ENCODE measurements around the gene TP53I3.

Gene TP53I3, protein sequence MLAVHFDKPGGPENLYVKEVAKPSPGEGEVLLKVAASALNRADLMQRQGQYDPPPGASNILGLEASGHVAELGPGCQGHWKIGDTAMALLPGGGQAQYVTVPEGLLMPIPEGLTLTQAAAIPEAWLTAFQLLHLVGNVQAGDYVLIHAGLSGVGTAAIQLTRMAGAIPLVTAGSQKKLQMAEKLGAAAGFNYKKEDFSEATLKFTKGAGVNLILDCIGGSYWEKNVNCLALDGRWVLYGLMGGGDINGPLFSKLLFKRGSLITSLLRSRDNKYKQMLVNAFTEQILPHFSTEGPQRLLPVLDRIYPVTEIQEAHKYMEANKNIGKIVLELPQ

DNA sequence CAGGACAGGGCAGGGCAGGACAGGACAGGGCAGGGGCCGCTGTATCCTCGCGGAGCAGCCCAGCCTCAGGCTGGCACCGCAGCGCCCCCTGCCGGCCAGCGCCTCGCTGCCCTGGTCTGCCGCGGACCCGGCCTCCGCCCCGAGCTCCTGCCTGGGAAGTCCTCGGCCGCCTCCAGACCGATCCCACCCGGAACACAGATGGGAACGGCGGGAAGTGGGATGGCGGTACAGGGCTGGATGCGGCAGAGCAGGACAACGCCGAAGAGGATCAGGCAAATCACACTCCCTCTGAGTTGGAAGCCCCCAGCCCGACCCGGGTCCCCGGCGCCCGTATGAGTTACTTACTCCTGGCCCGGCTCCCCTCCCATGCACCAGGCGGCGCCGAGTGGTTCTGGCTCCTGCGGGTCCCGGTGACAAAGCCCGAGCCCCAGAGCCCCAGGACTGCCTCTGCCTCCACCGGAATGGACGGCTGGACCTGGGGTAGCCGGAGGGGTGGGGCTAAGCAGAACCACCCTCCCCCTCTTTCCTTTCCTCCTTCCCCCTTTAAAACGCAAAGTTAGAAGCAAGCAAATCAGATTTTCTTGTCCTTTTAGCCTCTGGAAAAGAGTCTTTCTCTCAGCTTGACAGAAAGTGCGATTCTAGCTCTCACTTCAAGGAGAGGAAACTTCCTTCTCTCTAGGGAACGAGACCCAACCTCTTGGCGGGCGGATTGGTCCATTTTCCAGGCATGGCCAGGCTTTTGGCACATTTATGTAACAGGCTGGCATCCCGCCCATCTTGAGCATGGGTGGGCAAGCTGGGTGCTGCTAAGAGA is at the start of gene TP53I3:
TSS of gene TP53I3 (minus strand) at position 449 of the 814 bp plus-strand sequence. CDS start 508 bp downstream, outside the sequence.
- Histone ChIP-seq H3K36me3 (ENCODE audit: control insufficient read depth in 2 of 2, insufficient read depth in 2 of 2, low read length in 2 of 2) (peaks cover 8 to 18% of the 10 kb centered on the region in 2 donors), H3K27me3 (ENCODE audit: control insufficient read depth in 1 of 2, insufficient read depth in 2 of 2, low read length in 2 of 2) (no peaks in the 10 kb centered on the region), H3K9me3 (ENCODE audit: control insufficient read depth in 2 of 2, low read length in 2 of 2) (no peaks in the 10 kb centered on the region), H3K4me3 (ENCODE audit: low read length in 2 of 2) (peak within 1 kb of the TSS; percentile 80 to 97), H3K9ac (ENCODE audit: low read length in 2 of 2) (peak within 1 kb of the TSS; percentile 88 to 90), H3K4me1 (ENCODE audit: control insufficient read depth, insufficient read depth, low read length) (peaks cover 21% of the 10 kb centered on the region), H3K27ac (ENCODE audit: low read length) (peak within 1 kb of the TSS; percentile 88)

DNA sequence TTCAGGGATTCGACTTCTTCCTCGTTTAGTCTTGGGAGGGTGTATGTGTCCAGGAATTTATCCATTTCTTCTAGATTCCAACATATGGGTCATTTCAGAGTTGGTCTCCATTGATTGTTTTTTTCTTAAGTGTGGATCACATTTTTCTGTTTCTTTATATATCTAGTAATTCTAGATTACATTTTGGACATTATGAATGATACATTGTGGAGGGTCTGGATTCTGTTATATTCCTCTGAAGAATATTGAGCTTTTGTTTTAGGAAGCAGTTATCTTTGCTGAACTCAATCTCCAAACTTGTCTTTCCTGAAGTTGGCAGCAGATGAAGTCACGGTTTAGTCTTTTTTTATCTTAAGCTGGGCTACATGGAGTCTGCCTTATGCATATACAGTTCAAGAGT is 47.9 kb upstream of the TP53I3 start:
- Histone ChIP-seq H3K9ac (ENCODE audit: low read length in 2 of 2) (no peak overlapping the region), H3K36me3 (ENCODE audit: control insufficient read depth in 2 of 2, insufficient read depth in 2 of 2, low read length in 2 of 2) (no peaks in the 10 kb centered on the region), H3K9me3 (ENCODE audit: control insufficient read depth in 2 of 2, low read length in 2 of 2) (peaks cover 0 to 4% of the 10 kb centered on the region in 2 donors), H3K27me3 (ENCODE audit: control insufficient read depth in 1 of 2, insufficient read depth in 2 of 2, low read length in 2 of 2) (no peaks in the 10 kb centered on the region), H3K4me1 (ENCODE audit: control insufficient read depth, insufficient read depth, low read length) (no peaks in the 10 kb centered on the region), H3K27ac (ENCODE audit: low read length) (no peak overlapping the region), H3K4me3 (ENCODE audit: low read length in 2 of 2) (no peak overlapping the region)

DNA sequence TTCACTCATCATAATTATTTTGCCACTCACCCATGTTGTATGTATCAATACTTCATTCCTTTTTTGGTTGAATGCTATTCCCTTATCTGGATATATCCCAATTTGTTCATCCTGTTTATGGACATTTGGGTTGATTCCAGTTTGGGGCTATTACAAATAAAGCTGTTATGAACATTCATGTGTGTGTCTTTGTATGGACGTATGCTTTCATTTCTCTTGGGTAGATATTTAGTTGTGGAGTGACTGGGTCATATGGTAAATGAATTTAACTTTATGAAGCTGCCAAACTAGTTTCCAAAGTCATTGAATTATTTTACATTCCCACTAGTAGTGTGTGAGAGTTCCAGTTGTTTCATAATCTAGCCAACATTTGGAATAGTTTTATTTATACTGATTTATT is 41.3 kb upstream of the TP53I3 start:
- Histone ChIP-seq H3K27ac (ENCODE audit: low read length) (no peak overlapping the region), H3K36me3 (ENCODE audit: control insufficient read depth in 2 of 2, insufficient read depth in 2 of 2, low read length in 2 of 2) (no peaks in the 10 kb centered on the region), H3K9me3 (ENCODE audit: control insufficient read depth in 2 of 2, low read length in 2 of 2) (no peaks in the 10 kb centered on the region), H3K4me1 (ENCODE audit: control insufficient read depth, insufficient read depth, low read length) (peaks cover 20% of the 10 kb centered on the region), H3K4me3 (ENCODE audit: low read length in 2 of 2) (no peak overlapping the region), H3K27me3 (ENCODE audit: control insufficient read depth in 1 of 2, insufficient read depth in 2 of 2, low read length in 2 of 2) (no peaks in the 10 kb centered on the region), H3K9ac (ENCODE audit: low read length in 2 of 2) (no peak overlapping the region)

DNA sequence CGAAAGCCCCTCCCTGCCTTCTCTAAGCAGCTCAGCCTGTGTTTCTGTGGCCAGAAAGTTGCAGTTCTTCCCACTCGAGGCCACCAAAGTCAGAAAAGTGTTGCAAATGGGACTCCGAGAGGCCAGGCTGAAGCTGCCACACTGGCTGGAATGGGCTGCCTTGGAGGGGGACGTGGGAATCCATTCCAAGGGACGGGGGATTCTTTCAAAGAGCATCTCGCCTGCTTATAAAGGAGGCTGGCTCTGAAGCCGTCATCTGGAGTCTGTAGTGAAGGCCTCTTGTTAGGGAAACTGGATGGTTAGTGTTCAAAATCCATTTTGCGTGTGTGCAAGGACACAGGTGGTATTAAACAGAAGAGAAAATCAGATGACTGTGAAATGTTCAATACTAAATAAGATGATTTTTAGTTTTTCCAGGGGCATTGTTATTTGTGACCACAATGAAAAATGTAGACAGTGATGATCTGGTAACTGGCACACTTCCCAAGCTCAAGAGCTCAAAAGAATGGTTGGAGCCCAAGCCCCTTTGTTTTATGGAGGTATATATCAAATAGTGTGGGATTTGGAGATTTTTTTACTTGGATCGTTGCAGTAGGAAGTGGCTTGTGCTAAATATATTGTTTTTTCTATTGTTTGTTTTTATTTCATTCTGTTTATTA is 39.4 kb upstream of the TP53I3 start:
- no peaks in the 10 kb centered on the region for H3K9me3 ChIP-seq (ENCODE audit: control insufficient read depth in 2 of 2, low read length in 2 of 2)
- peaks cover 20% of the 10 kb centered on the region for H3K4me1 ChIP-seq (ENCODE audit: control insufficient read depth, insufficient read depth, low read length)
- H3K9ac ChIP-seq (ENCODE audit: low read length in 2 of 2) = peak overlapping the region; percentile 95 to 98
- H3K27me3 ChIP-seq (ENCODE audit: control insufficient read depth in 1 of 2, insufficient read depth in 2 of 2, low read length in 2 of 2) = no peaks in the 10 kb centered on the region
- H3K4me3 ChIP-seq (ENCODE audit: low read length in 2 of 2) = peak overlapping the region; percentile 90 to 92
- no peaks in the 10 kb centered on the region for H3K36me3 ChIP-seq (ENCODE audit: control insufficient read depth in 2 of 2, insufficient read depth in 2 of 2, low read length in 2 of 2)
- H3K27ac ChIP-seq (ENCODE audit: low read length) = peak overlapping the region; percentile 96

DNA sequence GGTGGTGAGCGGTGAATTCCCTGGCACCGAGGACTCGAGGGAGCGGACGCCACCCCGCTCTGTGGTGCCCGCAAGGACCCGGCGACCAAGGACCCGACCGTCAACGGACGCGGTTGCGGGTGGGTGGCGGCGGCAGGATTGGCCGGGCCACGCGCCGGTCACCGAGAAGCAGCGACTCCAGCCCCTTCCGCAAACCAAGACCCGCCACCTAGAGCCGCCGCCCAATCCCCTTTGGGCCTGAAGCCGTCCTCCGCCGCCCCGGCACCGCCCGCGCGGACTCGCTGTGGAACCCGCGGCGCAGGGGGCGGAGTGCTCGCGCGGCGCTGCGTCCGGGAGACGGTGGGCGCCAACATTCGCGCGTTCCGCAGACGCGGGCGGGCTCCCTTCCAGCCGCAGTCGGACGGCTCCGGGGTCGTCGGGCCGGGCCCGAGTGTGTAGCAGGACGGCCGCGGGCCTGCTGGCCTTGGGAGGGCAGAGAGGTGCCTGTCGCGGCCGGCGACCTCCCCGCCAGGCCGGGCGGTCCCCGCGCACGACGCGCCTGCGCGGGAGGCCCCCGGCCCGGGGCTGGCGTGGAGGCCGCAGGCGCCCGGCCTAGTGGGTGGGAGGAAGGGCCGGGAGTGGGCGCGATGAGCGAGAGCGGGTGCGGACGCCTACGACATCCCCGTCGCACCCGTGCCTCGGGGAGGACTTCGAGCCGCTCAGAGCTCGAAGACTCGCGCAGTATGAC is 38.7 kb upstream of the TP53I3 start, which contains the start of the genes FAM228B and PFN4:
TSS of gene FAM228B (plus strand) at position 275 of the 727 bp plus-strand sequence. CDS start 893 bp downstream, outside the sequence.
TSS of gene PFN4 (minus strand) at position 140 of the 727 bp plus-strand sequence. CDS start 799 bp downstream, outside the sequence.
- H3K9me3 ChIP-seq (ENCODE audit: control insufficient read depth in 2 of 2, low read length in 2 of 2) = no peaks in the 10 kb centered on the region
- H3K36me3 ChIP-seq (ENCODE audit: control insufficient read depth in 2 of 2, insufficient read depth in 2 of 2, low read length in 2 of 2) = no peaks in the 10 kb centered on the region
- H3K27ac ChIP-seq (ENCODE audit: low read length) = peak within 1 kb of the TSS; percentile 96
- H3K4me3 ChIP-seq (ENCODE audit: low read length in 2 of 2) = peak within 1 kb of the TSS; percentile 90 to 92
- no peaks in the 10 kb centered on the region for H3K27me3 ChIP-seq (ENCODE audit: control insufficient read depth in 1 of 2, insufficient read depth in 2 of 2, low read length in 2 of 2)
- H3K9ac ChIP-seq (ENCODE audit: low read length in 2 of 2) = peak within 1 kb of the TSS; percentile 95 to 98
- peaks cover 20% of the 10 kb centered on the region for H3K4me1 ChIP-seq (ENCODE audit: control insufficient read depth, insufficient read depth, low read length)

DNA sequence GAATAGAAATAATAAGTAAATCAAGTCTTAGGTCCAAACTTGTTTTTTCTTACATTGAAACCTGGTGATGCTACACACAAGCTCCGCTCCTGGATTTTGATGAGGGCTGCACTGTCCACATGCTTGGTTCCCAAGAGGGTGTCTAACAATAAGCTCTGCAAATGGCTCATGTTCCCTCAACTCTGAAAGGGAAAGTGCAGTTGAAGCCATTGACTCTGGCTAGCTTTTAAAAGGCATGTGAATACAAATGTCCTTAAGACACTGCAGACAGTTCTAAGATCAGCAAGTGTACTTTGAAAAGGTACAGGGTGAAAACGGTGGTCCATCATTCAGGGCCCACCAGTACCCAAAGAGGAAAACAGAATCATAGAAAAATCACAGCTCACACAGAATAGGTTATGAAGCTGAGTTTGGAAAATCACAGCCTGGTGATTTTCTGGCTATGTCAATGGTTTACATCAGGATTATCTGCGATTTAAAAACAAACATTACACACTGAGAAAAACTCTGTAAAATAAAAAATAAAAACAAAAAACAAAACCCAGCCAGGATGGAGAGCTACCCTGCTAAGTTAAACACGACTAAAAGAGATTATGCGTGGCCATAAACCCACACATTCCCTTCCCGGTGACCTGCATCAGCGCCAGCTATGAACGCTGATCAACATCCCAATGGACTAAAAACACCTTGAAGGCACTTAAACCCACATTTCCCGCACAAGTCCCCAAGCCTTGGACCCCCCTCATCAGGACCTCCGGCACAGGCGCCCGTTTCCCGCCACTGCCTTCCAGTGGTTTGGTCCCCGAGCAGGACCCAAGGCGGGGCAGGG is 37.9 kb upstream of the TP53I3 start:
- Histone ChIP-seq H3K9me3 (ENCODE audit: control insufficient read depth in 2 of 2, low read length in 2 of 2) (no peaks in the 10 kb centered on the region), H3K4me3 (ENCODE audit: low read length in 2 of 2) (peak overlapping the region; percentile 90 to 92), H3K4me1 (ENCODE audit: control insufficient read depth, insufficient read depth, low read length) (peaks cover 20% of the 10 kb centered on the region), H3K9ac (ENCODE audit: low read length in 2 of 2) (peak overlapping the region; percentile 95), H3K27me3 (ENCODE audit: control insufficient read depth in 1 of 2, insufficient read depth in 2 of 2, low read length in 2 of 2) (no peaks in the 10 kb centered on the region), H3K36me3 (ENCODE audit: control insufficient read depth in 2 of 2, insufficient read depth in 2 of 2, low read length in 2 of 2) (no peaks in the 10 kb centered on the region), H3K27ac (ENCODE audit: low read length) (peak overlapping the region; percentile 96)

DNA sequence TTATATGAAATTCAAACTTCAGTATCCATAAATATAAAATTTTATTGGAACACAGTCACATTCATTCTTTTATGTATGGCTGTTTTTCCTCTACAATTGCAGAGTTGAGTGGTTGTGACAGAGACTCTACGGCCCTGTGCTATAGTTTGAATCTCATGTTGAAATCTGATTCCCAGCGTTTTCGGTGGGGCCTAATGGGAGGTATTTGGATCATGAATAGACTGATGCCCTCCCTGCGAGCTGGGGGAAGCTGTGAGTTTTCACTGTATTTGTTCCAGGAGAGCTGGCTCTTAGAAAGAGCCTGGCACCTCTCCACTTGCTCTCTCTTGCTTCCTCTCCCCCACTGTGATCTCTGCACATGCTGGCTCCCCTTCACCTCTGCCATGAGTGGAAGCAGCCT is 36.8 kb upstream of the TP53I3 start:
- no peak overlapping the region for H3K27ac ChIP-seq (ENCODE audit: low read length)
- no peaks in the 10 kb centered on the region for H3K36me3 ChIP-seq (ENCODE audit: control insufficient read depth in 2 of 2, insufficient read depth in 2 of 2, low read length in 2 of 2)
- H3K9ac ChIP-seq (ENCODE audit: low read length in 2 of 2) = no peak overlapping the region
- no peaks in the 10 kb centered on the region for H3K27me3 ChIP-seq (ENCODE audit: control insufficient read depth in 1 of 2, insufficient read depth in 2 of 2, low read length in 2 of 2)
- H3K4me1 ChIP-seq (ENCODE audit: control insufficient read depth, insufficient read depth, low read length) = peaks cover 20% of the 10 kb centered on the region
- no peaks in the 10 kb centered on the region for H3K9me3 ChIP-seq (ENCODE audit: control insufficient read depth in 2 of 2, low read length in 2 of 2)
- no peak overlapping the region for H3K4me3 ChIP-seq (ENCODE audit: low read length in 2 of 2)

DNA sequence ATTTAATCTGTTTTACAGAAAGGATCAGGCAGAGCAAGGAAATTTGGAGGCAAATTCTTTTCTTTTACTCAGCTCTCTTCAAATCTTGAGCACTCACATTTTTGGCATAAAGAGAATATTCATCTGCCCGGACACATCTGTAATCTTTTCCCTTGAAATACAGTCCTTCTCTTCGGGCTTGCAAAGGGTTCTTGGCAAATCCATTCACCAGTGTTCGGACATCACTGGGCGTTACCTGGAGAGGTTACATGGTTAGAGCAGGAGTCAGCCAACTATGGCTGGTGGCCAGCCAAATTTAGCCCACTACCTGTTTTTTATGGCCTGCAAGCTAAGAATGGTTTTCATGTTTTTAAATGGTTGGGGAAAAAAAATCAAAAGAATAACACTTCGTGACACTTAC is 36.4 kb upstream of the TP53I3 start:
- Histone ChIP-seq H3K4me1 (ENCODE audit: control insufficient read depth, insufficient read depth, low read length) (peaks cover 20% of the 10 kb centered on the region), H3K27me3 (ENCODE audit: control insufficient read depth in 1 of 2, insufficient read depth in 2 of 2, low read length in 2 of 2) (no peaks in the 10 kb centered on the region), H3K36me3 (ENCODE audit: control insufficient read depth in 2 of 2, insufficient read depth in 2 of 2, low read length in 2 of 2) (no peaks in the 10 kb centered on the region), H3K9ac (ENCODE audit: low read length in 2 of 2) (no peak overlapping the region), H3K27ac (ENCODE audit: low read length) (no peak overlapping the region), H3K4me3 (ENCODE audit: low read length in 2 of 2) (no peak overlapping the region), H3K9me3 (ENCODE audit: control insufficient read depth in 2 of 2, low read length in 2 of 2) (no peaks in the 10 kb centered on the region)

DNA sequence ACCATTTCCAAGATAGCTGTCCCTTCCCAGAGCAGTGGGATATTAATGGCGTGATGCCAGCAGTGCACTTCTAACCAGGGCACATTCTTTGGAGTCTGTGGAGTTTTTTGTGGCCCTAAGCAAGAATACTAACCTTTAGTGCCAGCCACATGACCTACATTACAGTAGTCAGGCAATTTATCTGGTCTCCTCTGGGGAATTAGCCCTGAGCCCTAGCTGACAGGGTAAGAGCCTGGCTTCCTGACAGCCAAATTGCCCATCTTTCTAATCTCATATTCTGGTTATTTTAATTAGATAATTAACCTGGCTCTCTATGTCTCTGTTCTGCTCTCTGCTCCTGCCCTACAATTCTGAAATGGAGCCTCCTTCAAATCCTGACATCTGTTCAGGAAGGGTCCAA is 33.3 kb upstream of the TP53I3 start:
- Histone ChIP-seq H3K36me3 (ENCODE audit: control insufficient read depth in 2 of 2, insufficient read depth in 2 of 2, low read length in 2 of 2) (peaks cover 5 to 6% of the 10 kb centered on the region in 2 donors), H3K4me1 (ENCODE audit: control insufficient read depth, insufficient read depth, low read length) (peaks cover 7% of the 10 kb centered on the region), H3K9me3 (ENCODE audit: control insufficient read depth in 2 of 2, low read length in 2 of 2) (no peaks in the 10 kb centered on the region), H3K27me3 (ENCODE audit: control insufficient read depth in 1 of 2, insufficient read depth in 2 of 2, low read length in 2 of 2) (no peaks in the 10 kb centered on the region), H3K9ac (ENCODE audit: low read length in 2 of 2) (no peak overlapping the region), H3K4me3 (ENCODE audit: low read length in 2 of 2) (no peak overlapping the region), H3K27ac (ENCODE audit: low read length) (no peak overlapping the region)

Data from stomach smooth muscle (tissue), 2 donors.